HepG2 (cell line): ENCODE measurements around the gene CDK9. TPM values are rescaled to one million over a fixed set of nuclear protein-coding genes. Genes with fewer than 3 reads are reported as not detected.

Experiments used
- ASH2L ChIP-seq: fragments of 300-600, 200-600 bp; sonication (generic); IDR thresholded peaks from 2 replicates; pipeline ENCODE4 v1.7.0; 2017; ENCODE audit warnings: low read depth, mild to moderate bottlenecking, moderate library complexity, mixed read lengths, low read length; ENCODE audit not compliant: insufficient read length
- ATAD3A ChIP-seq: sonication (generic); formaldehyde crosslinking; IDR thresholded peaks from 2 replicates; pipeline ENCODE4 v1.4.0; 2020; ENCODE audit warnings: missing genetic modification reagents
- IKZF4 ChIP-seq: sonication (generic); formaldehyde crosslinking; IDR thresholded peaks from 2 replicates; pipeline ENCODE4 v1.5.1; 2020; ENCODE audit warnings: borderline replicate concordance, mild to moderate bottlenecking, low read depth, missing genetic modification reagents; ENCODE audit errors: not compliant biosample characterization
- KDM5B ChIP-seq: sonication (generic); formaldehyde crosslinking; IDR thresholded peaks from 2 replicates; pipeline ENCODE4 v1.4.0; 2020; ENCODE audit warnings: missing genetic modification reagents, mild to moderate bottlenecking, borderline replicate concordance
- PCBP1 ChIP-seq: fragments of 200-400 bp; formaldehyde crosslinking; IDR thresholded peaks from 2 replicates; pipeline ENCODE4 v1.6.1; 2017; ENCODE audit warnings: mild to moderate bottlenecking, low read depth, low read length, borderline replicate concordance
- RARG ChIP-seq: sonication (generic); formaldehyde crosslinking; IDR thresholded peaks from 2 replicates; pipeline ENCODE4 v1.4.0; 2020; ENCODE audit warnings: low read depth, mild to moderate bottlenecking, missing genetic modification reagents
- RNF2 ChIP-seq: fragments of 450-650 bp; conservative IDR thresholded peaks from 2 replicates; pipeline ENCODE4 v1.6.1; 2016; ENCODE audit warnings: low read depth
- SALL1 ChIP-seq: sonication (generic); formaldehyde crosslinking; IDR thresholded peaks from 2 replicates; pipeline ENCODE4 v1.8.0; 2022; ENCODE audit warnings: mild to moderate bottlenecking, missing genetic modification reagents
- SAP130 ChIP-seq: IDR thresholded peaks from 2 replicates; pipeline ENCODE4 v1.6.1; 2016; ENCODE audit warnings: low read depth
- SP4 ChIP-seq: sonication (generic); formaldehyde crosslinking; IDR thresholded peaks from 2 replicates; pipeline ENCODE4 v1.8.1; 2023; ENCODE audit warnings: mild to moderate bottlenecking, missing genetic modification reagents
- TOPORS ChIP-seq: sonication (generic); formaldehyde crosslinking; IDR thresholded peaks from 2 replicates; pipeline ENCODE4 v1.8.0; 2023; ENCODE audit warnings: mild to moderate bottlenecking, missing genetic modification reagents
- ZFY ChIP-seq: sonication (generic); formaldehyde crosslinking; IDR thresholded peaks from 2 replicates; pipeline ENCODE4 v1.4.0; 2020; ENCODE audit warnings: missing genetic modification reagents
- ZNF441 ChIP-seq: sonication (generic); formaldehyde crosslinking; IDR thresholded peaks from 2 replicates; pipeline ENCODE4 v1.7.0; 2021; ENCODE audit warnings: missing genetic modification reagents, borderline replicate concordance
- ZNF563 ChIP-seq: sonication (generic); formaldehyde crosslinking; IDR thresholded peaks from 2 replicates; pipeline ENCODE4 v1.8.0; 2022; ENCODE audit warnings: mild to moderate bottlenecking, moderate library complexity, missing genetic modification reagents
- polyA plus RNA-seq, 8 experiments: library from polyadenylated mRNA; depleted of rRNA in 3 of 8; stranded (reverse) in 7 of 8; unstranded in 1 of 8; fragments of >200 nt; fragmentation: Illumina TruSeq in 4 of 8; extraction: Trizol in 4 of 8; gene quantifications; 2 replicates each; pipeline versions ENCODE4 v1.2.1 to v1.2.3, GENCODE V29; 2011 to 2016; ENCODE audit warnings: low read depth in 4 of 8, missing spikeins in 1 of 8, mixed read lengths in 1 of 8; ENCODE audit not compliant: insufficient read depth in 1 of 8
- total RNA-seq, 5 experiments: library from RNA; depleted of rRNA; stranded (reverse); fragments of >200 nt; fragmentation: Illumina TruSeq; extraction: Trizol; gene quantifications; 2 replicates each; pipeline ENCODE4 v1.2.3, GENCODE V29; 2016; ENCODE audit warnings: low read depth in 1 of 5
- TF ChIP-seq, protein P1 (sequence below): sonication (generic); formaldehyde crosslinking; IDR thresholded peaks from 2 replicates; pipeline ENCODE4 v1.8.0; 2022; ENCODE audit warnings: low read depth, missing genetic modification reagents
- TF ChIP-seq, protein P2 (sequence below): sonication (generic); formaldehyde crosslinking; conservative IDR thresholded peaks from 2 replicates; pipeline ENCODE4 v1.4.0; 2020; ENCODE audit warnings: mild to moderate bottlenecking, missing genetic modification reagents, moderate library complexity
- TF ChIP-seq, protein P3 (sequence below): sonication (generic); formaldehyde crosslinking; IDR thresholded peaks from 2 replicates; pipeline ENCODE4 v1.4.0; 2020; ENCODE audit warnings: missing genetic modification reagents
- TF ChIP-seq, protein P4 (sequence below): sonication (generic); formaldehyde crosslinking; IDR thresholded peaks from 2 replicates; pipeline ENCODE4 v1.5.1; 2020; ENCODE audit warnings: mild to moderate bottlenecking, missing genetic modification reagents, moderate library complexity

The CDK9 gene
- total and polyA plus RNA-seq, 2 of the 13 experiments (the other 11 are each of a cell fraction or from before 2014, with no cell fraction given), result 16.8 to 21.5 TPM

DNA sequence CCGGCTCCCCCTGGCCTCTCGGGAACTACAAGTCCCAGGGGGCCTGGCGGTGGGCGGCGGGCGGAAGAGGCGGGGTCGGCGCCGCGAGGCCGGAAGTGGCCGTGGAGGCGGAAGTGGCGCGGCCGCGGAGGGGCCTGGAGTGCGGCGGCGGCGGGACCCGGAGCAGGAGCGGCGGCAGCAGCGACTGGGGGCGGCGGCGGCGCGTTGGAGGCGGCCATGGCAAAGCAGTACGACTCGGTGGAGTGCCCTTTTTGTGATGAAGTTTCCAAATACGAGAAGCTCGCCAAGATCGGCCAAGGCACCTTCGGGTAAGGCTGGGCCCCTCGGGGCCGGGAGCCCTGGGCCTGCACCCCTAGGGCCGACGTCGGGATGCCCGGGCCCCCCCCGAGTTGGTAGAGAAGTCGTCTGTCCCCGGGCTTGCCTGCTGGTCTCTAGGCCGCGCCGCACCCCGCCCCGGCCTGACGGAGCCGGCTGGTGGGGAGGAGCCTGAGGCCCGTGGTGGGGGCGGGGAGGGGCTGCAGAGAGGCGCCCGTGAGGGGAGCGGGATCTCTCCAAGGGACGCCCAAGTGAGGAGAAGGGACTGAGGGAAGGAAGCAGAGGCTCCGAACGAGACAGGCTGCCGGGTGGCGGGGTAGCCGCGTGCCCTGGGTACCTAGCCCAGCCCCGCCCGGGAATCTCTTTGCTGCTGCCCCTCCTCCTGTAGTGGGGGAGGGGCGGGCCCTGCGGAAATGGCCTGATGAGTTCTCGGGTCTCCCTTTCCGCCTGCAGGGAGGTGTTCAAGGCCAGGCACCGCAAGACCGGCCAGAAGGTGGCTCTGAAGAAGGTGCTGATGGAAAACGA is at the start of gene CDK9 (continued):
- TF ChIP-seq, protein P1, sequence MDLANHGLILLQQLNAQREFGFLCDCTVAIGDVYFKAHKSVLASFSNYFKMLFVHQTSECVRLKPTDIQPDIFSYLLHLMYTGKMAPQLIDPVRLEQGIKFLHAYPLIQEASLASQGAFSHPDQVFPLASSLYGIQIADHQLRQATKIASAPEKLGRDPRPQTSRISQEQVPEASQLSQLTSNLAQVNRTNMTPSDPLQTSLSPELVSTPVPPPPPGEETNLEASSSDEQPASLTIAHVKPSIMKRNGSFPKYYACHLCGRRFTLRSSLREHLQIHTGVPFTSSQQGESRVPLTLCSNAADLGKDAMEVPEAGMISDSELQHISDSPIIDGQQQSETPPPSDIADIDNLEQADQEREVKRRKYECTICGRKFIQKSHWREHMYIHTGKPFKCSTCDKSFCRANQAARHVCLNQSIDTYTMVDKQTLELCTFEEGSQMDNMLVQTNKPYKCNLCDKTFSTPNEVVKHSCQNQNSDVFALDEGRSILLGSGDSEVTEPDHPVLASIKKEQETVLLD (CRISPR knock-in tag), result no peak; the same call in 1 of the 2 replicates
- TF ChIP-seq SP4 (CRISPR knock-in tag), result peak; percentile 84
- TF ChIP-seq SALL1 (CRISPR knock-in tag), result peak; percentile 41; the same call in 1 of the 2 replicates
- TF ChIP-seq, protein P2, sequence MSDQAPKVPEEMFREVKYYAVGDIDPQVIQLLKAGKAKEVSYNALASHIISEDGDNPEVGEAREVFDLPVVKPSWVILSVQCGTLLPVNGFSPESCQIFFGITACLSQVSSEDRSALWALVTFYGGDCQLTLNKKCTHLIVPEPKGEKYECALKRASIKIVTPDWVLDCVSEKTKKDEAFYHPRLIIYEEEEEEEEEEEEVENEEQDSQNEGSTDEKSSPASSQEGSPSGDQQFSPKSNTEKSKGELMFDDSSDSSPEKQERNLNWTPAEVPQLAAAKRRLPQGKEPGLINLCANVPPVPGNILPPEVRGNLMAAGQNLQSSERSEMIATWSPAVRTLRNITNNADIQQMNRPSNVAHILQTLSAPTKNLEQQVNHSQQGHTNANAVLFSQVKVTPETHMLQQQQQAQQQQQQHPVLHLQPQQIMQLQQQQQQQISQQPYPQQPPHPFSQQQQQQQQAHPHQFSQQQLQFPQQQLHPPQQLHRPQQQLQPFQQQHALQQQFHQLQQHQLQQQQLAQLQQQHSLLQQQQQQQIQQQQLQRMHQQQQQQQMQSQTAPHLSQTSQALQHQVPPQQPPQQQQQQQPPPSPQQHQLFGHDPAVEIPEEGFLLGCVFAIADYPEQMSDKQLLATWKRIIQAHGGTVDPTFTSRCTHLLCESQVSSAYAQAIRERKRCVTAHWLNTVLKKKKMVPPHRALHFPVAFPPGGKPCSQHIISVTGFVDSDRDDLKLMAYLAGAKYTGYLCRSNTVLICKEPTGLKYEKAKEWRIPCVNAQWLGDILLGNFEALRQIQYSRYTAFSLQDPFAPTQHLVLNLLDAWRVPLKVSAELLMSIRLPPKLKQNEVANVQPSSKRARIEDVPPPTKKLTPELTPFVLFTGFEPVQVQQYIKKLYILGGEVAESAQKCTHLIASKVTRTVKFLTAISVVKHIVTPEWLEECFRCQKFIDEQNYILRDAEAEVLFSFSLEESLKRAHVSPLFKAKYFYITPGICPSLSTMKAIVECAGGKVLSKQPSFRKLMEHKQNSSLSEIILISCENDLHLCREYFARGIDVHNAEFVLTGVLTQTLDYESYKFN (CRISPR knock-in tag), result peak; percentile 70
- TF ChIP-seq, protein P3, sequence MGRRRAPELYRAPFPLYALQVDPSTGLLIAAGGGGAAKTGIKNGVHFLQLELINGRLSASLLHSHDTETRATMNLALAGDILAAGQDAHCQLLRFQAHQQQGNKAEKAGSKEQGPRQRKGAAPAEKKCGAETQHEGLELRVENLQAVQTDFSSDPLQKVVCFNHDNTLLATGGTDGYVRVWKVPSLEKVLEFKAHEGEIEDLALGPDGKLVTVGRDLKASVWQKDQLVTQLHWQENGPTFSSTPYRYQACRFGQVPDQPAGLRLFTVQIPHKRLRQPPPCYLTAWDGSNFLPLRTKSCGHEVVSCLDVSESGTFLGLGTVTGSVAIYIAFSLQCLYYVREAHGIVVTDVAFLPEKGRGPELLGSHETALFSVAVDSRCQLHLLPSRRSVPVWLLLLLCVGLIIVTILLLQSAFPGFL (CRISPR knock-in tag), result 0 out of 2 replicates have a peak, but pooled peaks have one; percentile 60
- TF ChIP-seq ASH2L, result peak; percentile 51
- peak; percentile 22; the same call in 1 of the 2 replicates for TF ChIP-seq ZNF441 (CRISPR knock-in tag)
- peak; percentile 79; the same call in 1 of the 2 replicates for TF ChIP-seq PCBP1
- peak; percentile 76 for TF ChIP-seq IKZF4 (CRISPR knock-in tag)
- no peak for TF ChIP-seq ATAD3A (CRISPR knock-in tag)
- peak; percentile 91 for TF ChIP-seq ZNF563 (CRISPR knock-in tag)
- peak; percentile 92 for TF ChIP-seq ZFY (CRISPR knock-in tag)
- no peak for TF ChIP-seq RNF2
- TF ChIP-seq KDM5B (CRISPR knock-in tag), result peak; percentile 38; the same call in 1 of the 2 replicates
- no peak for TF ChIP-seq RARG (CRISPR knock-in tag)
- peak; percentile 81 for TF ChIP-seq SAP130 (CRISPR knock-in tag)
- TF ChIP-seq, protein P4, sequence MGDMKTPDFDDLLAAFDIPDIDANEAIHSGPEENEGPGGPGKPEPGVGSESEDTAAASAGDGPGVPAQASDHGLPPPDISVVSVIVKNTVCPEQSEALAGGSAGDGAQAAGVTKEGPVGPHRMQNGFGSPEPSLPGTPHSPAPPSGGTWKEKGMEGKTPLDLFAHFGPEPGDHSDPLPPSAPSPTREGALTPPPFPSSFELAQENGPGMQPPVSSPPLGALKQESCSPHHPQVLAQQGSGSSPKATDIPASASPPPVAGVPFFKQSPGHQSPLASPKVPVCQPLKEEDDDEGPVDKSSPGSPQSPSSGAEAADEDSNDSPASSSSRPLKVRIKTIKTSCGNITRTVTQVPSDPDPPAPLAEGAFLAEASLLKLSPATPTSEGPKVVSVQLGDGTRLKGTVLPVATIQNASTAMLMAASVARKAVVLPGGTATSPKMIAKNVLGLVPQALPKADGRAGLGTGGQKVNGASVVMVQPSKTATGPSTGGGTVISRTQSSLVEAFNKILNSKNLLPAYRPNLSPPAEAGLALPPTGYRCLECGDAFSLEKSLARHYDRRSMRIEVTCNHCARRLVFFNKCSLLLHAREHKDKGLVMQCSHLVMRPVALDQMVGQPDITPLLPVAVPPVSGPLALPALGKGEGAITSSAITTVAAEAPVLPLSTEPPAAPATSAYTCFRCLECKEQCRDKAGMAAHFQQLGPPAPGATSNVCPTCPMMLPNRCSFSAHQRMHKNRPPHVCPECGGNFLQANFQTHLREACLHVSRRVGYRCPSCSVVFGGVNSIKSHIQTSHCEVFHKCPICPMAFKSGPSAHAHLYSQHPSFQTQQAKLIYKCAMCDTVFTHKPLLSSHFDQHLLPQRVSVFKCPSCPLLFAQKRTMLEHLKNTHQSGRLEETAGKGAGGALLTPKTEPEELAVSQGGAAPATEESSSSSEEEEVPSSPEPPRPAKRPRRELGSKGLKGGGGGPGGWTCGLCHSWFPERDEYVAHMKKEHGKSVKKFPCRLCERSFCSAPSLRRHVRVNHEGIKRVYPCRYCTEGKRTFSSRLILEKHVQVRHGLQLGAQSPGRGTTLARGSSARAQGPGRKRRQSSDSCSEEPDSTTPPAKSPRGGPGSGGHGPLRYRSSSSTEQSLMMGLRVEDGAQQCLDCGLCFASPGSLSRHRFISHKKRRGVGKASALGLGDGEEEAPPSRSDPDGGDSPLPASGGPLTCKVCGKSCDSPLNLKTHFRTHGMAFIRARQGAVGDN (CRISPR knock-in tag), result peak; percentile 70; the same call in 1 of the 2 replicates
- TF ChIP-seq TOPORS (CRISPR knock-in tag), result peak; percentile 38; the same call in 1 of the 2 replicates
